Choroid plexus epithelial cell (primary cell): Measurements from ENCODE around the gene MAPKBP1.

Experiments
- DNase-seq: peaks from one replicate; pipeline ENCODE4 v3.0.0-alpha.2; 2010; ENCODE audit warnings: low read depth
- H3K4me3 ChIP-seq: 2 replicates; pipeline ENCODE4 v1.5.1; 2011; ENCODE audit warnings: low read depth, mild to moderate bottlenecking, control low read depth, low read length, moderate library complexity
- TF ChIP-seq, protein P1 (sequence below): conservative IDR thresholded peaks from 2 replicates; pipeline ENCODE4 v1.5.1; 2011; ENCODE audit warnings: low read depth, mild to moderate bottlenecking, control low read depth, inconsistent platforms, low read length, moderate library complexity

Gene MAPKBP1

GRCh38 chr15:41849861-41850260 is 75.6 kb downstream of the MAPKBP1 start:
- no peak for DNase-seq
- TF ChIP-seq, protein P1, sequence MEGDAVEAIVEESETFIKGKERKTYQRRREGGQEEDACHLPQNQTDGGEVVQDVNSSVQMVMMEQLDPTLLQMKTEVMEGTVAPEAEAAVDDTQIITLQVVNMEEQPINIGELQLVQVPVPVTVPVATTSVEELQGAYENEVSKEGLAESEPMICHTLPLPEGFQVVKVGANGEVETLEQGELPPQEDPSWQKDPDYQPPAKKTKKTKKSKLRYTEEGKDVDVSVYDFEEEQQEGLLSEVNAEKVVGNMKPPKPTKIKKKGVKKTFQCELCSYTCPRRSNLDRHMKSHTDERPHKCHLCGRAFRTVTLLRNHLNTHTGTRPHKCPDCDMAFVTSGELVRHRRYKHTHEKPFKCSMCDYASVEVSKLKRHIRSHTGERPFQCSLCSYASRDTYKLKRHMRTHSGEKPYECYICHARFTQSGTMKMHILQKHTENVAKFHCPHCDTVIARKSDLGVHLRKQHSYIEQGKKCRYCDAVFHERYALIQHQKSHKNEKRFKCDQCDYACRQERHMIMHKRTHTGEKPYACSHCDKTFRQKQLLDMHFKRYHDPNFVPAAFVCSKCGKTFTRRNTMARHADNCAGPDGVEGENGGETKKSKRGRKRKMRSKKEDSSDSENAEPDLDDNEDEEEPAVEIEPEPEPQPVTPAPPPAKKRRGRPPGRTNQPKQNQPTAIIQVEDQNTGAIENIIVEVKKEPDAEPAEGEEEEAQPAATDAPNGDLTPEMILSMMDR = no peak
- no peak overlapping the region for H3K4me3 ChIP-seq

DNA sequence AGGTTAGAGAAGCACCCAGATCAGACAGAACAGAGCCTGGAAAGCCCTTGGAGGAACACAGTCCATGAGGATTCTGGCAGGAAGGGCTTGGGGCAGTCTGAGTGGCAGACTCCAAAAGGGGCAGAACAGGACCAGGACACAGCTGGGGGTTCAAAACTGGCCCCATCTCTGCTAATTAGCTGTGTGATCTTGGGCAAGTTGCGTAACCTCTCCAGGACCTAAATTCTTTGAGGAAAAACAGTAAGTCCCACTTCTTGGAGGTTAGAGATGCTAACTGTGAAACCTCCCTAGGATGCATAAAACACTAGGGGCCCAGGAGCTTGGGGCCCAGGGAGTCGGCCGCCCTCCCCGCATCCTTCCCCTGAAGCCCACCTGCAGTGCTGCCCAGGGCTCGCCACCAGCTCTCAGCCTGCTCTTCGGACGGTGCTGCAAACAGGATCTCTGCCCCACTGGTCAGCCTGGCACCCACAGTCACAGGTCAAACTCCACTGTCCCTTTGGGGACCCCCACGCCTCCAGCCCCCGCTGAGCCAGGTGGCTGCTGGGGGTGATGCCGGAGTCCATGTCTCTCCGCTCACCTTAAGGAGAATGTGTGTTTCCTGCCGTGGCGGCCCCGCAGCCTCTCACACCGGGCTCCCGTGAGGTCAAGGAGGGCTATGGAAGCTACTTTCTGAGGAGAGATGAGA is 76.3 kb downstream of the MAPKBP1 start:
- TF ChIP-seq, protein P1 = no peak
- DNase-seq = no peak
- H3K4me3 ChIP-seq = no peak overlapping the region

DNA sequence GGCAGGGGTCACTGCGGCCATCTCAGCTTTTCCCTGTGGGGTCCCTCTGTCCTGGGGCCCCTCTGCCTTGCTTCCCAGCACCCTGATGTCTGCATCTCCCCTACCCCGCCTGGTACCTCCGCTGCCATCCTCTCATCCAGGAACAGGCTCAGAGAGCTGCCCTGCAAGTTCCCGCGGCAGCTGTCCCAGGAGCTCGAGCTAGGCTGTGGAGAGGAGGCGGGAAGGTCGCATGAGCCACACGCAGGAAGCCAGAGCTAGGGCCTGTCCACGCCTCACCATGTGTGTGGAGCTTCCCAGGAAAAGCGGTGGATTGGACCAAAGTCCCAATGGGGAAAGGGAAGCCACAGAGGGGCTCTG is 76.9 kb downstream of the MAPKBP1 start:
- TF ChIP-seq, protein P1 = no peak

GRCh38 chr15:41851755-41852370 is 77.6 kb downstream of the MAPKBP1 start:
- no peak for DNase-seq
- TF ChIP-seq, protein P1 = no peak
- no peak overlapping the region for H3K4me3 ChIP-seq

More for the DNA sequence above, 76.9 kb downstream of the MAPKBP1 start:
- DNase-seq = no peak
- no peak overlapping the region for H3K4me3 ChIP-seq

GRCh38 chr15:41852736-41853590 is 78.7 kb downstream of the MAPKBP1 start:
- TF ChIP-seq, protein P1 = no peak
- H3K4me3 ChIP-seq = no peak overlapping the region
- DNase-seq = no peak

DNA sequence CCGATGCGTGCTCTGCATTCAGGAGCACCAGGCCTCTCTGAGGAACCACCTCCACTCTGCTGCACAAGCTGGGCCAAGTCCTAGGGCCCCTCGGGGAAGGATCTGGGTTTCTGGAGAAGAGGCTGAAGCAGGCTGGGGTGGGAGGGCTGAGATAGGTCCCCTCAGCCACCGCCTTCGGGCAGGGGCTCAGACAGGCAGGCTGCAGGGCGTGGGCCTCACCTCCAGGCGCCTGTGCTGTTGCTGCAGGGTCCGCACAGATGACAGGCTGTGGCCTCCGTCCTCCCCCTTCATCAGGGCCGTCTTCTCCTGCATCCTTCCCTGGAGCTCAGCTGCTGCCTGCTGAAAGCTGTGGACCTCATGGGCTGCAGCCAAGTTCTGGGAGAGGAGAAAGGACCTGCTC is 79.5 kb downstream of the MAPKBP1 start:
- TF ChIP-seq, protein P1 = no peak
- H3K4me3 ChIP-seq = no peak overlapping the region
- no peak for DNase-seq
